Large intestine (tissue), 3 donors: ENCODE data around the gene DIAPH2. TPM values are rescaled to one million over a fixed set of nuclear protein-coding genes. Genes with fewer than 3 reads are reported as not detected.
A peak's percentile ranks its signal among the peaks of the same experiment; 100 is the strongest.
"Not testable (repeated sequence)": the region's sequence is repeated elsewhere in the genome, so short reads cannot be mapped to it uniquely, and the experiment has no call there.

Source experiments
- DNase-seq, 2 donors: peaks; one replicate each; pipeline versions ENCODE4 v3.0.0 to v3.0.0-alpha.2; 2013
- H3K27ac ChIP-seq: one replicate; pipeline ENCODE4 v1.5.1; 2013; ENCODE audit warnings: low read length
- H3K27me3 ChIP-seq: 2 replicates; pipeline ENCODE4 v1.6.1; 2013; ENCODE audit warnings: low read length; ENCODE audit not compliant: control insufficient read depth, insufficient read depth
- H3K36me3 ChIP-seq: 2 replicates; pipeline ENCODE4 v1.6.1; 2013; ENCODE audit warnings: low read length; ENCODE audit not compliant: control insufficient read depth, insufficient read depth
- H3K4me1 ChIP-seq: one replicate; pipeline ENCODE4 v1.6.1; 2013; ENCODE audit warnings: low read length; ENCODE audit not compliant: control insufficient read depth, insufficient read depth
- H3K4me3 ChIP-seq: one replicate; pipeline ENCODE4 v1.5.1; 2013; ENCODE audit warnings: low read length
- H3K9me3 ChIP-seq: one replicate; pipeline ENCODE4 v1.6.1; 2013; ENCODE audit warnings: mild to moderate bottlenecking, low read depth, low read length, moderate library complexity; ENCODE audit not compliant: control insufficient read depth
- WGBS: methylation state at CpG from one replicate; pipeline ENCODE4 v1.1.5; 2013; ENCODE audit warnings: low lambda C conversion rate; ENCODE audit not compliant: insufficient coverage; 5-methylcytosine and 5-hydroxymethylcytosine counted together
- polyA plus RNA-seq: library from polyadenylated mRNA; unstranded; fragments of 120-200 nt; gene quantifications from one replicate; pipeline ENCODE4 v1.2.1, GENCODE V29; 2013

Gene DIAPH2
- polyA plus RNA-seq, 1 donor, result 10.3 TPM

DNA sequence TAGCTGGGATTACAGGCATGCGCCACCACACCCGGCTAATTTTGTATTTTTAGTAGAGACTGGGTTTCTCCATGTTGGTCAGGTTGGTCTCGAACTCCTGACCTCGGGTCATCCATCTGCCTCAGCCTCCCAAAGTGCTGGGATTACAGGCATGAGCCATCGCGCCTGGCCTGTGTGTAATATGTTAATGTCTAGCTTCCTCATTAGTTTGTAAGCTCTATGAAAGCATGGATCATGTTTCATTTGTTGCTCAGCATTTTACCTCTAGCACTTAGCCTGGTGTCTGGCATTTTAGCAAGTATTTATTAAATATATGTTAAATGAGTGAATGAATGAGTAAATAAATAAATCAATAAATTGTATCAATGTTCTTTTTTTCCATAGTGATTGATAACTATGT is 29.8 kb downstream of the DIAPH2 start:
- not testable (repeated sequence) for DNase-seq, H3K27me3 ChIP-seq, H3K36me3 ChIP-seq, H3K4me1 ChIP-seq, H3K9me3 ChIP-seq, H3K27ac ChIP-seq, H3K4me3 ChIP-seq
- WGBS, result no CpG with 5 or more reads among the region's 6 CpGs

DNA sequence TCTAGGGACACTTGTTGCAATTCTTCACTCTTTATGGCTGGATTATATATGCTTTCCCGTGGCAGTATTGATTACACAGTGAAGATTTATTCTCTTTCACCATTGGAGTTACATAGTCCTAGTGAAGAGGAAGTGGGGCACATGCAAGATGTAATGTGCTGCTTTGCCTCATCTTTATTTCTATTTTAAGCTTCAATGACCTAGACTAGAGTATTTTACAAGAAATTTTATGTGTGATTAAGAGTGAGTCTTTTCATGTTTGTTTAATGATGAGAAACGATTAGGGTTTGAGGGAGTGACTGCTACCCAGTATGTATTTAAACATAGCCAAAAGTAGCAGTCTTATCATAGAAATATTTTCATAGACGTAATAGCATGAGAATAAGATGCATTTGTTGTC is 30.8 kb downstream of the DIAPH2 start:
- H3K36me3 ChIP-seq, result no peaks in the 10 kb centered on the region
- no peak overlapping the region for H3K4me3 ChIP-seq
- peak in 1 of 2 donors; percentile 2 for DNase-seq
- WGBS, result no CpG with 5 or more reads among the region's 3 CpGs
- H3K27ac ChIP-seq, result no peak overlapping the region
- no peaks in the 10 kb centered on the region for H3K27me3 ChIP-seq
- peaks cover 3% of the 10 kb centered on the region for H3K4me1 ChIP-seq
- no peaks in the 10 kb centered on the region for H3K9me3 ChIP-seq

DNA sequence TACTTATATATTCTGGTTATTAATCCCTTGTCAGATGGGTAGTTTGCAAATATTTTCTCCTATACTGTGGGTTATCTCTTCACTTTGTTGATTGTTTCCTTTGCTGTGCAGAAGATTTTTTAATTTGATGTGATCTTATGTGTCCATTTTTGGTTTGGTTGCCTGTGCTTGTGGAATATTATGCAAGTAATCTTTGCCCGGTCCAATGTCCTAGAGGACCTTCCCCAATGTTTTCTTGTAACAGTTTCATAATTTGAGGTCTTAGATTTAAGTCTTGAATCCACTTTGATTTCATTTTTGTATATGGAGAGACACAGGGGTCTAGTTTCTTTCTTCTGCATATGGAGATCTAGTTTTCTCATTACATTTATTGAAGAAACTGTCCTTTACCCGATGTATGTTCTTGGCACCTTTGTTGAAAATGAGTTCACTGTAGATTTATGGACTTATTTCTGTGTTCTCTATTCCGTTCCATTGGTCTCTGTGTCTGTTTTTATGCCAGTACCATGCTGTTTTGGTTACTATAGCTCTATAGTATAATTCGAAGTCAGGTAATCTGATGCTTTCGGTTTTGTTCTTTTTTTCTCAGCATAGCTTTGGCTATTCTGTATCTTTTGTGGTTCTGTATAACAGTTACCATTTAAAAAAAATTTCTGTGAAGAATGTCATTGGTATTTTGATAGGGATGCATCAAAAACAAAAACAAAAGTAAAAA is 34.7 kb downstream of the DIAPH2 start:
- no peak for DNase-seq
- Histone ChIP-seq H3K27ac (no peak overlapping the region), H3K27me3 (no peaks in the 10 kb centered on the region), H3K4me3 (no peak overlapping the region), H3K4me1 (no peaks in the 10 kb centered on the region), H3K9me3 (no peaks in the 10 kb centered on the region), H3K36me3 (no peaks in the 10 kb centered on the region)
- 100% methylated on average over 1 of the region's 5 CpGs for WGBS

DNA sequence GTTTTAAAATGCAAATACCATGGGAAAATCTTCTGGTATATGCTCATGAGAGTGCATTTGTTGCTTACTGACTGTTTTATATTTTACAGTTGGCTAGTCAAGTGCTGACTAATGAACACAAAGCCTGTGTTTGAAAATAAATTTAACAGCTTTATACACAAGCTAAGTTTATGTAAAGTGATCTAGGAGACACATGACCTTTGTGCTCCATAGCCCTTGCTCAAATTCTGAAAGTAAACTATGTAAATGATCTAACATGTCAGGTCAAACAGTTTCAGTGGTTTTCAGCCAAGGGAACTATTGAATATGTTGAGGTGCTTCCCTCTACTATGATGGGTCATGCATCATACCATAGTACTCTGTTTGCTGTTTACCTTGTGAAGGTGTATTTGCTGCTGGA is 36.7 kb downstream of the DIAPH2 start:
- peak in 1 of 2 donors; percentile 39 for DNase-seq
- H3K9me3 ChIP-seq, result no peaks in the 10 kb centered on the region
- no peak overlapping the region for H3K27ac ChIP-seq
- H3K27me3 ChIP-seq, result no peaks in the 10 kb centered on the region
- H3K4me3 ChIP-seq, result no peak overlapping the region
- no peaks in the 10 kb centered on the region for H3K36me3 ChIP-seq
- H3K4me1 ChIP-seq, result no peaks in the 10 kb centered on the region

DNA sequence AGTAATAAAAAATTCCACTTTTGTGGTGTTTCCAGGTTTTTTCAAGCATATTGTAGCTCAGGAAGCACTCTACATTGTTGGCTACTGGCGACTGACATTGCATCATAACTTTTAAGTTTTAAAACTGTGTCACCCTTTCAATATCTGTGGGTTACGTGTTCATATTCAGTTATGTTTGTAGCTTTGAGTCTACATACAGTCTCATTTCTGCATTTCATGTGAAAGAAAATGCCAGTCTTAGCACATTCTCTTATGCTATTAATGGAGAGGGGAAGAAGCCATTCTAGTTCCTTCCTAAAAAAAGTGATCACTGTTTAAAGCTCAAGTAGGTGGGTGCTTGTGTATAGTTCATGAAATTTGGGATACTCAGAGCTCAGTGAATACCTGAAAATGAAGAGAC is 38.1 kb downstream of the DIAPH2 start:
- H3K4me3 ChIP-seq, result no peak overlapping the region
- no peak for DNase-seq
- no peaks in the 10 kb centered on the region for H3K9me3 ChIP-seq
- H3K27me3 ChIP-seq, result no peaks in the 10 kb centered on the region
- H3K36me3 ChIP-seq, result no peaks in the 10 kb centered on the region
- no peak overlapping the region for H3K27ac ChIP-seq
- no CpG with 5 or more reads among the region's 2 CpGs for WGBS
- no peaks in the 10 kb centered on the region for H3K4me1 ChIP-seq

DNA sequence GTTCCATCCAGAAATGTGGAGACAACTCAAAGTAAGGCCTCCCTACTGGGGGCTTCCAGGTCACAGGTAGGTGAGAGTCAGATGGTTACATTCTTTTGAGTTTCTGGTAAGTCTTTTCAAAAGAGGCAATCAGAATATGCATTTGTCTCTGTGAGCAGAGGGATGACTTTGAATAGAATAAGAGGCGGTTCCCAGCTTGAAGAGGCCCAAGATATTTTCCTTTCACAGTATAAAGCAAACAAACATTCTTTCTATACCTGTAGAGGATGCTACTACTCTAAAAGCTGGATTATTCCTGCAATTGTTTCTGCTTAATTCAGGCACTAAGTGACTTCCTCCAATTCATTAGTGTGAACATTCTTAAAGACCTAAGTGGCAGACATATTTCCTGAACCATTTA is 44.4 kb downstream of the DIAPH2 start:
- H3K36me3 ChIP-seq, result no peaks in the 10 kb centered on the region
- no peak overlapping the region for H3K27ac ChIP-seq
- 100% methylated on average over 1 of the region's 1 CpG for WGBS
- no peaks in the 10 kb centered on the region for H3K4me1 ChIP-seq
- H3K4me3 ChIP-seq, result no peak overlapping the region
- no peaks in the 10 kb centered on the region for H3K9me3 ChIP-seq
- DNase-seq, result no peak
- no peaks in the 10 kb centered on the region for H3K27me3 ChIP-seq

DNA sequence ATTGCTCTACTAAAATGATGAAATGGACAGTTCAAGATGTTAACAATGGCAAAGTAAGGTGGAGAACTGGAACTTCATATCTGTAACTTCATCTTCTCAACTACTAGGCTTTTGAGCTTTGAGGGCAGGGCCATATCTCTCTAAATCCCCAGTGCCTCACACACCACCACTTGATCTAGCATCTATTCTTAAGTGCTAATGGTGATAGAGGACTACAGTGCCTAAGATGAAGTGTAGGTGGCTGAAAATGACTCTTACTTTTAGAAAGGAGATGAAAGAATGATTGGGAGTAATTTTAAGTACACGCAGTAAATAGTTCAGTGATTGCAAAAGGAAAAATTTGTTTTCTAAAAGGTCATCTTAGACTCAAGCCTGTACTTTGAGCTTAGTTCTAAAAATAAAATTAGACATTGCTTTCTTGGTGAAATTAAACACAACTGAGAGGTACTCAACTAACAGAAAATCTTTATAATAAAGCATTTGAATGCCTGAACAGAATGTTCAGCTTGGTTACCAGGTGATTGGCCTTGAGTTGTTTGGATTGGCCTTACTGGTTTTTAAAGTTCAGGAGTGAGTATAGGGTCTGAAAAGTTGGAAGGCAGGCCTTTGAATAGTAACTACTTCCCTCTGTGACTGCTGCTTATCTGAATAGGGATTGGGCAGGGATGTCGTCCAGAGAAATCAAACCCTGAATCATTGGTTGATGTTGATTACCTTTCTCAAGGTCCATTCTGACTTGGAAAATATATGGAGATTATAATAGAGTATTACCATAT is 45.4 kb downstream of the DIAPH2 start:
- Histone ChIP-seq H3K4me3 (no peak overlapping the region), H3K36me3 (no peaks in the 10 kb centered on the region), H3K27ac (no peak overlapping the region), H3K27me3 (no peaks in the 10 kb centered on the region), H3K4me1 (no peaks in the 10 kb centered on the region), H3K9me3 (no peaks in the 10 kb centered on the region)
- no peak for DNase-seq
- WGBS, result no CpG with 5 or more reads among the region's 2 CpGs

DNA sequence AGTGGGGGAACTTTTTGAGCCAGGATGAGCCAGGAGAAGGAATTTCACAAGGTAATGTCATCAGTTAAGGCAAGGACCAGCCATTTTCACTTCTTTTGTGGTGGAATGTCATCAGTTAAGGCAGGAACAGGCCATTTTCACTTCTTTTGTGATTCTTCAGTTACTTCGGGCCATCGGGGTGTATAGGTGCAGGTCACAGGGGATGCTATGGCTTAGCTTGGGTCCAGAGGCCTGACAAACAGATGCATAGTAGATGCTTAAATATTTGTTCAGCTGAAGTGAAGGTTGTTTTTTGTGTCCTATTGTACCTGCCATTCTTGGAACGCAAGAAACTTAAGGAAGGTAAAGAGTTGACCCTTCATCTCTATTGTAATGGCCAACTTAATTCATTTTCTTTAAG is 46.4 kb downstream of the DIAPH2 start:
- H3K4me1 ChIP-seq, H3K9me3 ChIP-seq, H3K27ac ChIP-seq, H3K36me3 ChIP-seq, H3K4me3 ChIP-seq, DNase-seq, H3K27me3 ChIP-seq: not testable (repeated sequence)
- WGBS, result no CpG with 5 or more reads among the region's 3 CpGs

DNA sequence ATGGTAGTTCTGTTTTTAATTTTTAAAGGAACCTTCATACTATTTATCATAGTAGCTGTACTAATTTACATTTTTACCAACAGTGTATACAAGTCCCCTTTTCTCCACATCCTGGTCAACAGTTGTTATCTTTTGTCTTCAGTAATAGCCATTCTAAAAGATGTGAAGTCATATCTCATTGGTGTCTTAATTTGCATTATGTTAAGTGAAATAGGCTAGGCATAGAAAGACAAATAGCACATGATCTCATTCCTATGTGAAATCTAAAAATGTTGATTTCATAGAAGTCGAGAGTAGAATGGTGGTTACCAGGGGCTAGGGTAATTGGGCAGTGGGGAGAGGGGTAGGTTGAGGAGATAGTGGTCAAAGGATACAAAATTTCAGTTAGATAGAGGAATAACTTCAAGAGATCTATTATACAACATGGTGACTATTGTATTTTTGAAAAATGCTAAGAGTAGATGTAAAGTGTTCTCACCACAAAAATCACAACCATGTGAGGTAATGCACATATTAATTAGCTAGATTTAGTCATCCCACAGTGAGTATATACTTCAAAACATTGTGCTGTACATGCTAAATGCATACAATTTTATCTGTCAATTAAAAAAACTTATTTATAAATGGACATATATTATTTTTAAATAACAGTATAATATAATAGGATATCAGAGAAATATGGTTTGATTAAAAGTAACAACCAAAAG is 58.9 kb downstream of the DIAPH2 start:
- no peaks in the 10 kb centered on the region for H3K9me3 ChIP-seq
- H3K4me3 ChIP-seq, result no peak overlapping the region
- DNase-seq, result no peak
- no peaks in the 10 kb centered on the region for H3K4me1 ChIP-seq
- H3K27me3 ChIP-seq, result no peaks in the 10 kb centered on the region
- H3K27ac ChIP-seq, result no peak overlapping the region
- no CpG with 5 or more reads among the region's 1 CpG for WGBS
- H3K36me3 ChIP-seq, result peaks cover 4% of the 10 kb centered on the region

DNA sequence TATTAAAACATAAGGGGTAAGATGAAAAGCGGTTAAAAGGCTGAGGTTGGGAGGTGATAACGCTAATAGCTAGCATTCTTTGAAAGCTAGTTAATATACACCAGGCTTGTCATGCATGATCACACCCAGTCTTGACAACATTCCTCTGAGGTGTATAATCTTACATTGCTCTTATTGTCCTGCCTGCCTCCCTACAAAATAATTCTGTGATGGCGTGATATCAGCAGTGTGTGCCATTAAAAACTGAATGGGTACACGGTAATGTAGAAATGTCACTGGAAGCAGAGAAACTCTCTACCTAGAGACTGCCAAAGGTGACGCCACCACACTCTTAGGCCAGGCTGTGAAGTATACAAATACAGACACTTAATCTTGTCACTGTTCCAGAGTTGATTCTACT is 68.1 kb downstream of the DIAPH2 start:
- H3K27me3 ChIP-seq, result no peaks in the 10 kb centered on the region
- no peaks in the 10 kb centered on the region for H3K36me3 ChIP-seq
- no peak overlapping the region for H3K4me3 ChIP-seq
- H3K4me1 ChIP-seq, result no peaks in the 10 kb centered on the region
- H3K9me3 ChIP-seq, result no peaks in the 10 kb centered on the region
- H3K27ac ChIP-seq, result peak overlapping the region; percentile 57
- DNase-seq, result peak; percentile 16 to 34
- no CpG with 5 or more reads among the region's 5 CpGs for WGBS
